Eye (tissue), 1 donor: ENCODE data around the gene BMPR1A.
"Not testable (repeated sequence)": the region's sequence is repeated elsewhere in the genome, so short reads cannot be mapped to it uniquely, and the experiment has no call there.

Source experiments
- DNase-seq: peaks from one replicate; pipeline ENCODE4 v3.0.0-alpha.2; 2015

The BMPR1A gene

GRCh38 chr10:86943316-86944030, 187.1 kb downstream of the BMPR1A start:
- no peak for DNase-seq

GRCh38 chr10:86944031-86944419, 187.6 kb downstream of the BMPR1A start:
- no peak for DNase-seq

GRCh38 chr10:86944471-86944870, 188.1 kb downstream of the BMPR1A start:
- DNase-seq, result no peak

- DNase-seq, result no peak
These were observed 188.5 kb downstream of the BMPR1A start for GRCh38 chr10:86944907-86945306.

- peak; percentile 66 for DNase-seq
These were observed 189.2 kb downstream of the BMPR1A start for GRCh38 chr10:86945361-86946212.

GRCh38 chr10:86946213-86947155, 190.1 kb downstream of the BMPR1A start:
- DNase-seq, result no peak

GRCh38 chr10:86947806-86948205, 191.4 kb downstream of the BMPR1A start:
- DNase-seq, result not testable (repeated sequence)

GRCh38 chr10:86950349-86950748, 193.9 kb downstream of the BMPR1A start:
- no peak for DNase-seq

- no peak for DNase-seq
These were observed 194.9 kb downstream of the BMPR1A start for GRCh38 chr10:86951184-86951761.

GRCh38 chr10:86952106-86952505, 195.7 kb downstream of the BMPR1A start:
- DNase-seq, result no peak

GRCh38 chr10:86952697-86953096, 196.3 kb downstream of the BMPR1A start:
- not testable (repeated sequence) for DNase-seq

GRCh38 chr10:86953747-86954680, 197.6 kb downstream of the BMPR1A start:
- DNase-seq, result peak; percentile 96

- no peak for DNase-seq
These were observed 198.5 kb downstream of the BMPR1A start for GRCh38 chr10:86954681-86955500.

GRCh38 chr10:86955501-86956194, 199.2 kb downstream of the BMPR1A start:
- peak; percentile 48 for DNase-seq

GRCh38 chr10:86956195-86956847, 199.9 kb downstream of the BMPR1A start:
- DNase-seq, result no peak

- DNase-seq, result no peak
These were observed 200.5 kb downstream of the BMPR1A start for GRCh38 chr10:86956848-86957448.

GRCh38 chr10:86957471-86958115, 201.2 kb downstream of the BMPR1A start, which contains the start of gene MMRN2:
TSS of gene MMRN2 (minus strand) at chr10:86957615. CDS start at chr10:86957541, 74 bp downstream.
- no peak for DNase-seq
